ENCODE data around the gene RAB29.
A peak's percentile ranks its signal among the peaks of the same experiment; 100 is the strongest.
"Not testable (repeated sequence)": the region's sequence is repeated elsewhere in the genome, so short reads cannot be mapped to it uniquely, and the experiment has no call there.

Gene RAB29

DNA sequence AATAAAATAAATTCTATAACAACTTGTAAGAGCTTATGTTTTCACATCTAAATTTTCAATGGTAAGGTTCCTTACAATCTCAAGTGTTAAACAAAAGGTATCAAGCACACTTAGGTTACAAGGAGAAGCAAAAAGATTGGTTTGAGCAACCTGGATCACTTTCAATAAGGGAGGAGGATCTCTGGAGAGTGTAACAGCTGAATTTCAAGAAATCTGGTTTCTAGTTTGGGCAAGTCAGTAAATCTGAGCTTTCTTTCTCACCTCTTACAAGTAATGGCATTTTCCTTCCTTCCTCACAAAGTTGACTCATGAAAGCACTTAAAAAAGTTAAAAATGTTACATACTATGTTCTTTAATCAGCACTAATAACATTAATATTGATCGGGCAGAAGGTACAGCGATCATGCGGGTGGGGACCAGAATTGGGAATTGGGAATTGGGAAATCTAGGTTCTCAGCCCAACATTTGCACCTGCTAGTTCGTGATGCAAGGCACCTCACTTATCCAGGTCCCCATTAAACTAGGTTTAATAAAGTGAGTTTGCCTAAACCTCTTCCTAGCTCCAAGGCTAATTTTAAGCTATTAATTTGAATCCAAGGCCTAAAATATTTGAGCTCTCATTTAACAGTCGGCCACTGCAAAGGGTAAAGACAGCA is 28.4 kb downstream of the RAB29 start:
- Mint-ChIP-seq H3K4me1 (ENCODE audit: low read depth in 2 of 2) (peaks cover 25 to 48% of the 10 kb centered on the region in 2 donors), H3K4me3 (peak overlapping the region; percentile 7 to 94), H3K36me3 (ENCODE audit: insufficient read depth) (peaks cover 20% of the 10 kb centered on the region), H3K27me3 (no peaks in the 10 kb centered on the region), H3K9me3 (no peaks in the 10 kb centered on the region), H3K27ac (peak overlapping the region in 1 of 2 donors; percentile 74)
- ATAC-seq (replicated peaks) (no peak), DNase-seq (no peak)

GRCh38 chr1:205744403-205744802 is 30.9 kb downstream of the RAB29 start:
- H3K9me3 Mint-ChIP-seq: no peaks in the 10 kb centered on the region
- DNase-seq (no peak), ATAC-seq (replicated peaks) (no peak)
- H3K36me3 Mint-ChIP-seq (ENCODE audit: insufficient read depth): peaks cover 18% of the 10 kb centered on the region
- H3K27ac Mint-ChIP-seq: peak overlapping the region in 1 of 2 donors; percentile 66
- H3K4me1 Mint-ChIP-seq (ENCODE audit: low read depth in 2 of 2): peaks cover 31 to 49% of the 10 kb centered on the region in 2 donors
- H3K4me3 Mint-ChIP-seq: no peak overlapping the region
- no peaks in the 10 kb centered on the region for H3K27me3 Mint-ChIP-seq

DNA sequence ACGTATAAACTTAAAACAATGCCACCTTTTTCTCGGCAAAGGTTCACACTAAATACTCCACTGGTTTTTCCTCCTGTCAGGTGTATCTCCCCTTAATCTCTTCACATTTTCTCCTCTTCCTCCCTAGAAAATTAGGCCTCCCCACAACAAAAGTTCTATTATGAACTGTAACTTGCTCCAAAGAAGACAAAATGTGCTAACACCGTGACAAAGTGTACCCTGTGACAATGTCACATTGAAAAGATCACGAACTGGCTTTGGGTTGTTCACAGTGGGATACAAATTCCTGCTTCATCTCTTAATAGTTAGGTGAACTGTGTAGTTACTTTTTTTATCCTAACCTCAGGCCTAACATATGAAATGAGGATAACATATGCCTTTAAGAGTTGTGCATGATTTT is 31.3 kb downstream of the RAB29 start:
- Mint-ChIP-seq H3K27me3 (no peaks in the 10 kb centered on the region), H3K9me3 (no peaks in the 10 kb centered on the region), H3K4me3 (no peak overlapping the region), H3K36me3 (ENCODE audit: insufficient read depth) (peaks cover 18% of the 10 kb centered on the region), H3K27ac (peak overlapping the region in 1 of 2 donors; percentile 66), H3K4me1 (ENCODE audit: low read depth in 2 of 2) (peaks cover 34 to 53% of the 10 kb centered on the region in 2 donors)
- DNase-seq: no peak
- no peak for ATAC-seq (replicated peaks)

DNA sequence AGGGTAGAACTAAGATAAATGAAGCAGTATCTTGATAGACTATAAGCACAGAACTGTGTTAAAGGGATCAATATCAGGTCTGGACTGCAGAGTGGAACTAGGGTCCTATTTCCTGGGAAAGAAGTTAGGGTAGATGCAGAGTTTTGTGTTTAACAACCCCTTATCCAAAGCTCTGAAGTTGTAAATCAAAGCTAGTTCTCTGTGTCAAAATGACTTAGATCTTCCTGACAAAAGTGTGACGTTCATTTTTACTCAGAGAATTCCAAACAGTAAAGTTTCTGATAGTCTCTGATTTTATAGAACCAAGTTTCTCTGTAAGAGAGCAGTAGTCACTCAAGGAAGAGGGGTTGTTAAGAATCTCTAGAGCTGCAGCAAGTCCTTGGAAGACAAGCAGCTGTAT is 33.6 kb downstream of the RAB29 start:
- Mint-ChIP-seq H3K27ac (peak overlapping the region in 1 of 2 donors; percentile 10), H3K36me3 (ENCODE audit: insufficient read depth) (peaks cover 15% of the 10 kb centered on the region), H3K9me3 (no peaks in the 10 kb centered on the region), H3K4me3 (no peak overlapping the region), H3K4me1 (ENCODE audit: low read depth in 2 of 2) (peaks cover 24 to 48% of the 10 kb centered on the region in 2 donors), H3K27me3 (no peaks in the 10 kb centered on the region)
- no peak for ATAC-seq (replicated peaks)
- DNase-seq: no peak

GRCh38 chr1:205739348-205740160 is 35.7 kb downstream of the RAB29 start:
- ATAC-seq (replicated peaks) (no peak), DNase-seq (no peak)
- Mint-ChIP-seq H3K27me3 (no peaks in the 10 kb centered on the region), H3K4me3 (no peak overlapping the region), H3K4me1 (ENCODE audit: low read depth in 2 of 2) (peaks cover 24 to 36% of the 10 kb centered on the region in 2 donors), H3K36me3 (ENCODE audit: insufficient read depth) (peaks cover 21% of the 10 kb centered on the region), H3K27ac (peak overlapping the region; percentile 44 to 46), H3K9me3 (no peaks in the 10 kb centered on the region)

- no peaks in the 10 kb centered on the region for H3K27me3 Mint-ChIP-seq
- H3K9me3 Mint-ChIP-seq: no peaks in the 10 kb centered on the region
- peaks cover 26 to 47% of the 10 kb centered on the region in 2 donors for H3K4me1 Mint-ChIP-seq (ENCODE audit: low read depth in 2 of 2)
- ATAC-seq (replicated peaks) (no peak), DNase-seq (no peak)
- peak overlapping the region in 1 of 2 donors; percentile 49 for H3K27ac Mint-ChIP-seq
- H3K4me3 Mint-ChIP-seq: no peak overlapping the region
- H3K36me3 Mint-ChIP-seq (ENCODE audit: insufficient read depth): peaks cover 23% of the 10 kb centered on the region
Observed at GRCh38 chr1:205735218-205735617, 40.1 kb downstream of the RAB29 start.

DNA sequence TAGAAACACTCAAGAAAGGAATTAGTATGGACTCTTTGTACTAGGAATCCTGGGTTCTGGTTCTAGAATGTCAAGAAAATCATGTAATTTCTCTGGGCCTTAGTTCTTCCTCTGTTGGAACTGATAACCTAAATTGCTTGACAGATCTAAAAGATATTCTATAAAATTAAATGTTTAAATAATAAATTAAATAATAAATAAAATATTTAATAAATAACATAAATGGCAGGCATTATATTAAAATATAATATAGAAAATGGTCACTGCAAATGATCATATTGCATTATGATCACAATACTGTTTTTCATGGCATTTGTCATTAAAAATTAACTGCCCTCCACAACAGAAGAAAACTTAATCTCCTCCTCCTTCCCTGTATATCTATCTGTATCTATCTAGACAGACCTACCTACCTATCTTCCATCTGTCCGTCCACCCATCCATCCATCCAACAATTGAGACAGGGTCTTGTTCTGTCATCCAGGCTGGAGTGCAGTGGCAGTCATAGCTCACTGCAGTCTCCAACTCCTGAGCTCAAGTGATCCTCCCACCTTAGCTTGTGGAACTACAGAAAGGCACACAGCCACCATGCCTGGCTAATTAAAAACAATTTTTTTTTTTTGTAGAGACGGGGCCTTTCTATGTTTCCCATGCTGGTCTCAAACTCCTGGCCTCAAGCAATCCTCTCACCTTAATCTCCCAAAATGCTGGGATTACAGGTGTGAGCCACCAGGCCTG is 41.7 kb downstream of the RAB29 start:
- DNase-seq (no peak), ATAC-seq (replicated peaks) (no peak)
- H3K4me3 Mint-ChIP-seq: no peak overlapping the region
- H3K27ac Mint-ChIP-seq: peak overlapping the region in 1 of 2 donors; percentile 0
- H3K36me3 Mint-ChIP-seq (ENCODE audit: insufficient read depth): peaks cover 20% of the 10 kb centered on the region
- H3K27me3 Mint-ChIP-seq: no peaks in the 10 kb centered on the region
- H3K9me3 Mint-ChIP-seq: no peaks in the 10 kb centered on the region
- peaks cover 19 to 38% of the 10 kb centered on the region in 2 donors for H3K4me1 Mint-ChIP-seq (ENCODE audit: low read depth in 2 of 2)

DNA sequence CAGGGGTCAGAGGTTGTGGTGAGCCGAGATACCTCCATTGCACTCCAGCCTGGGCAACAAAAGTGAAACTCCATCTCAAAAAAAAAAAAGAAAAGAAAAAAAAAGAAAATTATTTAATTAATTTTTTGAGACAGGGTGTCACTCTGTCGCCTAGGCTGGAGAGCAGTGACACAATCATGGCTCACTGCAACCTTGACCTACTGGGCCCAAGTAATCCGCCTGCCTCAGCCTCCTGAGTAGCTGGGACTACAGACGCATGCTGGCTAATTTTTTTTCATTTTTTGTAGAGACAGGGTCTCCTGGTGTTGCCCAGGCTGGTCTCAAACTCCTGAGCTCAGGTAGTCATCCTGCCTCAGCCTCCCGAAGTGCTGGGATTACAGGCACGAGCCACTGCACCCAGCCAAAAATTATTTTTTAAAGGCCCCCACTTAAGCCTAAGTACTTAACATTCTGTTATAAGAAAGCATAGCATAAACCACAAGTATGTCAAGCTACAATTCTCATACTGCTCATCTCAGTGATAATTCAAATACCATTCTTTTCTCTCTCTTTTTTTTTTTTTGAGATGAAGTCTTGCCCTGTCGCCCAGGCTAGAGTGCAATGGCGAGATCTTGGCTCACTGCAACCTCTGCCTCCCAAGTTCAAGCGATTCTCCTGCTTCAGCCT is 45.2 kb downstream of the RAB29 start:
- DNase-seq: no peak
- H3K27ac Mint-ChIP-seq: no peak overlapping the region
- H3K27me3 Mint-ChIP-seq: no peaks in the 10 kb centered on the region
- no peak overlapping the region for H3K4me3 Mint-ChIP-seq
- no peak for ATAC-seq (replicated peaks)
- no peaks in the 10 kb centered on the region for H3K9me3 Mint-ChIP-seq
- H3K36me3 Mint-ChIP-seq (ENCODE audit: insufficient read depth): peaks cover 40% of the 10 kb centered on the region
- peaks cover 13 to 40% of the 10 kb centered on the region in 2 donors for H3K4me1 Mint-ChIP-seq (ENCODE audit: low read depth in 2 of 2)

- Mint-ChIP-seq H3K27me3 (no peaks in the 10 kb centered on the region), H3K4me3 (no peak overlapping the region), H3K27ac (peak overlapping the region in 1 of 2 donors; percentile 22), H3K36me3 (ENCODE audit: insufficient read depth) (peaks cover 67% of the 10 kb centered on the region), H3K4me1 (ENCODE audit: low read depth in 2 of 2) (peaks cover 6 to 26% of the 10 kb centered on the region in 2 donors), H3K9me3 (no peaks in the 10 kb centered on the region)
- ATAC-seq (replicated peaks) (no peak), DNase-seq (no peak)
Observed at GRCh38 chr1:205726619-205727125, 48.6 kb downstream of the RAB29 start.

GRCh38 chr1:205725514-205725913 is 49.8 kb downstream of the RAB29 start:
- ATAC-seq (replicated peaks): no peak
- H3K4me1 Mint-ChIP-seq (ENCODE audit: low read depth in 2 of 2): peaks cover 4 to 17% of the 10 kb centered on the region in 2 donors
- H3K9me3 Mint-ChIP-seq: no peaks in the 10 kb centered on the region
- peaks cover 73% of the 10 kb centered on the region for H3K36me3 Mint-ChIP-seq (ENCODE audit: insufficient read depth)
- no peak overlapping the region for H3K4me3 Mint-ChIP-seq
- H3K27me3 Mint-ChIP-seq: no peaks in the 10 kb centered on the region
- H3K27ac Mint-ChIP-seq: no peak overlapping the region
- DNase-seq: no peak

GRCh38 chr1:205720740-205721139 is 54.5 kb downstream of the RAB29 start:
- not testable (repeated sequence) for H3K9me3 Mint-ChIP-seq; ATAC-seq (replicated peaks); DNase-seq; H3K4me1 Mint-ChIP-seq (ENCODE audit: low read depth in 2 of 2); H3K4me3 Mint-ChIP-seq; H3K27me3 Mint-ChIP-seq; H3K27ac Mint-ChIP-seq
- peaks cover 92% of the 10 kb centered on the region for H3K36me3 Mint-ChIP-seq (ENCODE audit: insufficient read depth)

DNA sequence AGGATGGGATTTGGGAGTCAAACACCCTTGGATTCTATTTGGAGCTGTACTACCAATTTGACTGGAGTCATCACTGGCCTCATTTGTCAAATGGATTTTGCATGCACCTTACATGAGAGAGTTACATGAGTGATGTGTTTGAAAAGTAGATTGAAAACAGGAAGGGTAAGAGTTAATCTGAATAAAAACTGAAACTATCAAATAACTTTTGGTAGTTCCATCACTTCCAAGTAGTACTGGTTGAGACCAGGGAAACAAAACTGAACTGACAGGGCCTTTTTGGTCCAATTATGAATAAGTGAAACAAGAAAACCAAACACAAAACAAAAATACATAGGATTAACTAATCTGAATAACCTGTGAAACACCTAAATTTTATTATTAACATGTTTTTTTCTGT is 55.5 kb downstream of the RAB29 start:
- Mint-ChIP-seq H3K27me3 (no peaks in the 10 kb centered on the region), H3K4me1 (ENCODE audit: low read depth in 2 of 2) (peaks cover 0 to 4% of the 10 kb centered on the region in 2 donors), H3K4me3 (no peak overlapping the region), H3K36me3 (ENCODE audit: insufficient read depth) (peaks cover 86% of the 10 kb centered on the region), H3K27ac (no peak overlapping the region), H3K9me3 (no peaks in the 10 kb centered on the region)
- ATAC-seq (replicated peaks) (no peak), DNase-seq (no peak)

- Mint-ChIP-seq H3K36me3 (ENCODE audit: insufficient read depth) (peaks cover 79% of the 10 kb centered on the region), H3K27me3 (no peaks in the 10 kb centered on the region), H3K27ac (no peak overlapping the region), H3K4me3 (no peak overlapping the region), H3K4me1 (ENCODE audit: low read depth in 2 of 2) (peaks cover 0 to 4% of the 10 kb centered on the region in 2 donors), H3K9me3 (no peaks in the 10 kb centered on the region)
- ATAC-seq (replicated peaks): no peak
- DNase-seq: no peak
Observed at GRCh38 chr1:205719015-205719414, 56.3 kb downstream of the RAB29 start.
